HG03378 (cell line): Measurements from ENCODE around the gene SPEN.
"Not testable (repeated sequence)": the region's sequence is repeated elsewhere in the genome, so short reads cannot be mapped to it uniquely, and the experiment has no call there.

Experiments
- ATAC-seq: cut with Tn5 transposase; IDR thresholded peaks from one replicate; pipeline ENCODE4 v1.9.1; 2021; ENCODE audit warnings: mild to moderate bottlenecking, moderate library complexity; ENCODE audit not compliant: unreplicated experiment

The SPEN gene

GRCh38 chr1:15977947-15978346 is 130.4 kb downstream of the SPEN start:
- ATAC-seq = not testable (repeated sequence)

- no peak for ATAC-seq
These were observed 134.2 kb downstream of the SPEN start for GRCh38 chr1:15981679-15982078.

- no peak for ATAC-seq
These were observed 135.8 kb downstream of the SPEN start for GRCh38 chr1:15983275-15983674.

- no peak for ATAC-seq
These were observed 138.2 kb downstream of the SPEN start for GRCh38 chr1:15985611-15986297.

GRCh38 chr1:15988856-15989736 is 141.6 kb downstream of the SPEN start:
- no peak for ATAC-seq

- ATAC-seq = no peak
These were observed 142.3 kb downstream of the SPEN start for GRCh38 chr1:15989776-15990175.
